ENCODE measurements around the gene RGS7. TPM values are rescaled to one million over a fixed set of nuclear protein-coding genes. Genes with fewer than 3 reads are reported as not detected.
"Not testable (repeated sequence)": the region's sequence is repeated elsewhere in the genome, so short reads cannot be mapped to it uniquely, and the experiment has no call there.

The RGS7 gene
- total RNA-seq, 1 experiment from 2014 or later, result 0.37 TPM

DNA sequence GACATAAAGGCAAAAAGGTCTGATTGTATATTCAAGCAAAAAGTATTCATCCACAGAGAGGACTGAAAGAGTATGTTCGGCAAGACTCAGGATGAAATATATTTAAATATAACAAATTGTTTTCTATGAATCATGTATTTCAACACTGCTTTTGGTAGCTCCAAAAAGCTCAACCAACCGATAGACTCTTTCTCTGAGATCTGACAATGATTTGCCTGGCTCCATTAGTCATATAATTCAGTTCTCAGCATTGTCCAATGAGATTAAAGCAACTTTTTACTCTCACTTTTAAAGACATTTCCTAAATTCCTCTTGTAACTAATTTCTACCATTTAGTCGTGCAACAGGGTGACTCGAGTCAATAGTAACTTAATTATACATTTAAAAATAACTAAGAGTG, 426.0 kb downstream of the RGS7 start:
- no peak overlapping the region for H3K27ac ChIP-seq
- DNase-seq (ENCODE audit: low read depth in 1 of 2, low spot score in 2 of 2), result no peak
- H3K4me3 ChIP-seq, result no peak overlapping the region

DNA sequence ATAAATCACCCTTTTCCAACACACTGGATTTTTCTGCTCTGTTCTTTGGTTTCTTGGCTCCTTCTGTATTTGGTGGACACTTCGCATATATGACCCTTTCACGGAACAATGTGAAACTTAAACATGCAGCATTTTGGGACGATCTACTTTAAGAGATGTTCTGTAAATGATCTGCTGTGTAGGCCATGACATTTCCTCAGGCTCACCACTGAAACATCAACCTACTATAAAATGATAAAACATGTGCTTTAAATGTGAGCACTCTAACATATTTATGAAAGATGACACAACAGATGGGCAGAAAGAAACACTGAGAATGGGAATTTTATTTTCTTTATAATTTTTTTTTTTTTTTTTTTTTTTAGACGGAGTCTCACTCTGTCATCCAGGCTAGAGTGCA, 428.7 kb downstream of the RGS7 start:
- Histone ChIP-seq H3K27me3 (replicated peaks) (no peaks in the 10 kb centered on the region), H3K36me3 (no peaks in the 10 kb centered on the region), H3K27ac (no peak overlapping the region), H3K4me3 (no peak overlapping the region), H3K4me1 (replicated peaks) (no peaks in the 10 kb centered on the region), H3K9me3 (replicated peaks) (no peaks in the 10 kb centered on the region)
- no peak for DNase-seq (ENCODE audit: low read depth in 1 of 2, low spot score in 2 of 2)

More for the DNA sequence above, 426.0 kb downstream of the RGS7 start:
- Histone ChIP-seq H3K4me1 (replicated peaks) (no peaks in the 10 kb centered on the region), H3K9me3 (replicated peaks) (no peaks in the 10 kb centered on the region), H3K36me3 (no peaks in the 10 kb centered on the region), H3K27me3 (replicated peaks) (no peaks in the 10 kb centered on the region)

DNA sequence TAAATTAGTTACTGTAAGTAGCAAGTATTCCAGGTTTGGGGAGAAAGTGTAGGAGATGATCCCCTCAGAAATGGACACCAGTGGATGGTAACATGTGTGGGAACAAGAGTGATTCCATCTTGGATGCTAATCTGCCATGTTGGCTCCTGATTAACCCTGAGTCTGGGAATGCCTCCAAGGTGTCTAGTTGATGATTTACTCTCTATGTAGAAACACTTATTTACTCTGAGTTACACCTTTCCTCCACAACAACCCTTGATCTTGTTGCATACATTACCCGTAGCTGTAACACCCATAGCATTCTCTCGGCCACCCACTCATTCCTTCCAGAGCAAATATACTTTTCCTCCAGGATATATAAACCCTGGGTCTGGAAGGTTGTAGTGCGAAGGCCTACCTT, 429.2 kb downstream of the RGS7 start:
- H3K36me3 ChIP-seq, result no peaks in the 10 kb centered on the region
- H3K27me3 ChIP-seq (replicated peaks), result no peaks in the 10 kb centered on the region
- no peaks in the 10 kb centered on the region for H3K9me3 ChIP-seq (replicated peaks)
- DNase-seq (ENCODE audit: low read depth in 1 of 2, low spot score in 2 of 2), result no peak
- no peaks in the 10 kb centered on the region for H3K4me1 ChIP-seq (replicated peaks)
- no peak overlapping the region for H3K27ac ChIP-seq
- H3K4me3 ChIP-seq, result no peak overlapping the region

DNA sequence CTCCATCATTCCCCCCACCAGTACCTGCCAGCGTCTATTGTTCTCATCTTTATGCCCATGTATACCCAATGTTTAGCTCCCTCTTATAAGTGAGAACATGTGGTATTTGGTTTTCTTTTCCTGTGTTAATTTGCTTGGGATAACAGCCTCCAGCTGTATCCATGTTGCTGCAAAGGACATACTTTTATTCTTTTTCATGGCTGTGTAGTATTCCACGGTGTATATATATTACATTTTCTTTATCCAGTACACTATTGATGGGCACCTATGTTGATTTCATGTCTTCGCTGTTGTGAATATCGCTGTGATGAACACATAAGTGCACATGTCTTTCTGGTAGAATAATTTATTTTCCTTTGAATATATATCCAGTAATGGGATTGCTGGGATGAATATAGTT, 431.7 kb downstream of the RGS7 start:
- DNase-seq (ENCODE audit: low read depth in 1 of 2, low spot score in 2 of 2), result no peak
- Histone ChIP-seq H3K9me3 (replicated peaks) (no peaks in the 10 kb centered on the region), H3K27ac (no peak overlapping the region), H3K4me1 (replicated peaks) (no peaks in the 10 kb centered on the region), H3K4me3 (no peak overlapping the region), H3K27me3 (replicated peaks) (no peaks in the 10 kb centered on the region), H3K36me3 (no peaks in the 10 kb centered on the region)

GRCh38 chr1:240917976-240918375, 439.0 kb downstream of the RGS7 start:
- Histone ChIP-seq H3K27me3 (replicated peaks) (0 out of 2 replicates have a peak, but pooled peaks cover 2% of the 10 kb centered on the region), H3K4me1 (replicated peaks) (no peaks in the 10 kb centered on the region), H3K27ac (no peak overlapping the region), H3K36me3 (no peaks in the 10 kb centered on the region), H3K9me3 (replicated peaks) (no peaks in the 10 kb centered on the region), H3K4me3 (no peak overlapping the region)
- no peak for DNase-seq (ENCODE audit: low read depth in 1 of 2, low spot score in 2 of 2)

- no peaks in the 10 kb centered on the region for H3K36me3 ChIP-seq
- H3K27ac ChIP-seq, result no peak overlapping the region
- 0 out of 2 replicates have a peak, but pooled peaks cover 4% of the 10 kb centered on the region for H3K27me3 ChIP-seq (replicated peaks)
- no peak for DNase-seq (ENCODE audit: low read depth in 1 of 2, low spot score in 2 of 2)
- H3K4me3 ChIP-seq, result no peak overlapping the region
- no peaks in the 10 kb centered on the region for H3K9me3 ChIP-seq (replicated peaks)
- H3K4me1 ChIP-seq (replicated peaks), result no peaks in the 10 kb centered on the region
Measured at GRCh38 chr1:240914506-240914905, 442.5 kb downstream of the RGS7 start.

DNA sequence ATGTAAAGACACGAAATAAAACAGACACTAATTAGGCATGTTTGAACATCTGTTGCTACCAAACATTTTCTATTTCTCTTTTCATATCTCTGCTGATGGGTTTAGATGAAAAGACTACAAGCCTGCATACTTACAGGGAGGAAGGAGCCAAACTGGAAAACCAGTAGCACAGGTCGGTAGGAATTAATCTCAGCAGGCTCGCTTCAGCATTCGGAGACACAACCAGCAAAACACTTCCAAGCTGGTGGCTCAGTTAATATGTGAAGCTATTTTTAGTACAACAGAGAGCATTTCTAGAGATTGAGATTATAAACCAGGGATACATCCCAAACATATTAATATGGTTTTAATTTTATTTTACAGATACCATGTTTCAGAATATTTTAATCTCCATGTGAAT, 444.2 kb downstream of the RGS7 start:
- H3K4me1 ChIP-seq (replicated peaks), result no peaks in the 10 kb centered on the region
- H3K36me3 ChIP-seq, result no peaks in the 10 kb centered on the region
- H3K27ac ChIP-seq, result no peak overlapping the region
- DNase-seq (ENCODE audit: low read depth in 1 of 2, low spot score in 2 of 2), result no peak
- no peak overlapping the region for H3K4me3 ChIP-seq
- peaks cover 8% of the 10 kb centered on the region for H3K27me3 ChIP-seq (replicated peaks)
- H3K9me3 ChIP-seq (replicated peaks), result no peaks in the 10 kb centered on the region

- Histone ChIP-seq H3K27ac (no peak overlapping the region), H3K4me1 (replicated peaks) (no peaks in the 10 kb centered on the region), H3K9me3 (replicated peaks) (no peaks in the 10 kb centered on the region), H3K4me3 (no peak overlapping the region), H3K27me3 (replicated peaks) (peaks cover 8% of the 10 kb centered on the region), H3K36me3 (no peaks in the 10 kb centered on the region)
- no peak for DNase-seq (ENCODE audit: low read depth in 1 of 2, low spot score in 2 of 2)
Measured at GRCh38 chr1:240909701-240910457, 447.1 kb downstream of the RGS7 start.

DNA sequence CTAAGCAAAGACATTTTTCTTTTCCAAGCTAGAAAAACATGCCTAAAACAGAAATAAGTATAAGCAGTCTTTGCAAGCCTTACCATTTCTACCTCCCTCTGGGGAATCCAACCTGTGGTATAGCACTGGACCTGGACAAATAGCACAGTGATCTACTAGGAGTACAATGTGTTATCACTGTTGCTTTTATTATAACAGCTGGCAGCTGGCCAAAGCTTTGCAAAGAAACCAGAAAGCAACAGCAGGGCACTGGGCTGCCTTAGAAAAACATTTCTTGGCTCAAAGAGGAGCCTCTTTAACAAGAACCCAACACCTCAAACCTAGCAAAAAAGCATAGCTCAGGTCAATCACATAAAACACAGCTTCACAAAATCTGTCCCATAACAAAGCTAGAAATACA, 450.5 kb downstream of the RGS7 start:
- no peak for DNase-seq (ENCODE audit: low read depth in 1 of 2, low spot score in 2 of 2)
- Histone ChIP-seq H3K4me1 (replicated peaks) (no peaks in the 10 kb centered on the region), H3K27ac (no peak overlapping the region), H3K9me3 (replicated peaks) (no peaks in the 10 kb centered on the region), H3K27me3 (replicated peaks) (peaks cover 4% of the 10 kb centered on the region), H3K36me3 (no peaks in the 10 kb centered on the region), H3K4me3 (no peak overlapping the region)

DNA sequence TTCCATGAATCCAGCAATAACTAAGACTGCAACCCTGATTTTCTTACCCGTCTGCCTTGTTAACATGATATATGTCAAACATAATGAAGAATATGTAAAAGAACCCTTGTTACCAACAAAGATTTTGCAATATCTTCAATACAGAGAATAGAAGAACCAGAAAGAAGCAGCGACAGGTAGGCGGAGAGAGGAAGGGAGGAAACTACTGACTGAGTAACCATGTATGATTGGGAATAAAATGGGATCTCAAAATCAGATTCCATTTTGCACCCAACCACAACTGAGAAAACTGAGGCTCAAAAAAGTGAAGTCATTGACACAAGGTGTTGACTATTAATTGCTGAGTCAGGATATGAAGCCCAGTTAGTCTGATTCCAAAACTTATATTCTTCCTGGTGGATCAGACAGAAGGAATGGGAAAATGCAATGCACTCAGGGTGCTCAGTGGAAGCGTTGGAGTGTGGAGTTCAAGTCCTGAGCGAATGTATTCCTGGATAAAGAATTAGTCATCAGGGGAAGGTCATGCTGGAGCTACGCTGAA, 451.7 kb downstream of the RGS7 start:
- H3K27me3 ChIP-seq (replicated peaks), result peaks cover 4% of the 10 kb centered on the region
- DNase-seq (ENCODE audit: low read depth in 1 of 2, low spot score in 2 of 2), result no peak
- no peaks in the 10 kb centered on the region for H3K9me3 ChIP-seq (replicated peaks)
- no peak overlapping the region for H3K4me3 ChIP-seq
- no peaks in the 10 kb centered on the region for H3K36me3 ChIP-seq
- no peak overlapping the region for H3K27ac ChIP-seq
- no peaks in the 10 kb centered on the region for H3K4me1 ChIP-seq (replicated peaks)

DNA sequence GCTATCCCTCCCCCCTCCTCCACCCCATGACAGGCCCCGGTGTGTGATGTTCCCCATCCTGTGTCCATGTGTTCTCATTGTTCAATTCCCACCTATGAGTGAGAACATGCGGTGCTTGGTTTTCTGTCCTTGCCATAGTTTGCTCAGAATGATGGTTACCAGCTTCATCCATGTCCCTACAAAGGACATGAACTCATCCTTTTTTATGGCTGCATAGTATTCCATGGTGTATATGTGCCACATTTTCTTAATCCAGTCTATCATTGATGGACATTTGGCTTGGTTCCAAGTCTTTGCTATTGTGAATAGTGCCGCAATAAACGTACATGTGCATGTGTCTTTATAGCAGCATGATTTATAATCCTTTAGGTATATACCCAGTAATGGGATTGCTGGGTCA, 461.6 kb downstream of the RGS7 start:
- not testable (repeated sequence) for H3K9me3 ChIP-seq (replicated peaks)

GRCh38 chr1:240888787-240889048, 468.3 kb downstream of the RGS7 start:
- DNase-seq (ENCODE audit: low read depth in 1 of 2, low spot score in 2 of 2), result no peak
- no peak overlapping the region for H3K27ac ChIP-seq
- H3K9me3 ChIP-seq (replicated peaks), result no peaks in the 10 kb centered on the region
- no peak overlapping the region for H3K4me3 ChIP-seq
- no peaks in the 10 kb centered on the region for H3K36me3 ChIP-seq
- H3K4me1 ChIP-seq (replicated peaks), result no peaks in the 10 kb centered on the region
- no peaks in the 10 kb centered on the region for H3K27me3 ChIP-seq (replicated peaks)

More for the DNA sequence above, 461.6 kb downstream of the RGS7 start:
- H3K36me3 ChIP-seq; H3K4me1 ChIP-seq (replicated peaks); H3K27ac ChIP-seq; H3K27me3 ChIP-seq (replicated peaks); H3K4me3 ChIP-seq; DNase-seq (ENCODE audit: low read depth in 1 of 2, low spot score in 2 of 2): not testable (repeated sequence)

GRCh38 chr1:240888039-240888786, 468.8 kb downstream of the RGS7 start:
- Histone ChIP-seq H3K9me3 (replicated peaks) (no peaks in the 10 kb centered on the region), H3K4me3 (no peak overlapping the region), H3K27ac (no peak overlapping the region), H3K4me1 (replicated peaks) (no peaks in the 10 kb centered on the region), H3K36me3 (no peaks in the 10 kb centered on the region), H3K27me3 (replicated peaks) (no peaks in the 10 kb centered on the region)
- no peak for DNase-seq (ENCODE audit: low read depth in 1 of 2, low spot score in 2 of 2)

GRCh38 chr1:240883490-240883889, 473.5 kb downstream of the RGS7 start:
- H3K4me3 ChIP-seq, result no peak overlapping the region
- H3K9me3 ChIP-seq (replicated peaks), result no peaks in the 10 kb centered on the region
- no peaks in the 10 kb centered on the region for H3K27me3 ChIP-seq (replicated peaks)
- no peaks in the 10 kb centered on the region for H3K36me3 ChIP-seq
- no peak for DNase-seq (ENCODE audit: low read depth in 1 of 2, low spot score in 2 of 2)
- no peaks in the 10 kb centered on the region for H3K4me1 ChIP-seq (replicated peaks)
- H3K27ac ChIP-seq, result no peak overlapping the region

All from SJSA1 (cell line).